Osteoblast (primary cell): ENCODE results near the gene BROX. TPM values are rescaled to one million over a fixed set of nuclear protein-coding genes. Genes with fewer than 3 reads are reported as not detected.
"Not testable (repeated sequence)": the region's sequence is repeated elsewhere in the genome, so short reads cannot be mapped to it uniquely, and the experiment has no call there.

Source experiments
- DNase-seq: peaks from one replicate; pipeline ENCODE4 v3.0.0; 2011; ENCODE audit warnings: low spot score, mixed read lengths; ENCODE audit not compliant: insufficient read length; ENCODE audit errors: missing footprints
- H2AFZ ChIP-seq: 2 replicates; pipeline ENCODE4 v1.6.0; 2011; ENCODE audit warnings: mild to moderate bottlenecking, low read length
- H3K27ac ChIP-seq: 2 replicates; pipeline ENCODE4 v1.5.1; 2011; ENCODE audit warnings: mild to moderate bottlenecking, low read depth, low read length, moderate library complexity
- H3K27me3 ChIP-seq: 2 replicates; pipeline ENCODE4 v1.6.0; 2012; ENCODE audit warnings: mild to moderate bottlenecking, control low read depth, inconsistent platforms, low read length, moderate library complexity; ENCODE audit not compliant: insufficient read depth
- H3K36me3 ChIP-seq: 2 replicates; pipeline ENCODE4 v1.5.1; 2011; ENCODE audit warnings: mild to moderate bottlenecking, low read length, control low read depth, moderate library complexity; ENCODE audit not compliant: insufficient read depth
- H3K4me1 ChIP-seq: 2 replicates; pipeline ENCODE4 v1.5.1; 2011; ENCODE audit warnings: mild to moderate bottlenecking, low read length, control low read depth, moderate library complexity; ENCODE audit not compliant: insufficient read depth
- H3K4me2 ChIP-seq: 2 replicates; pipeline ENCODE4 v1.6.0; 2011; ENCODE audit warnings: mild to moderate bottlenecking, low read length; ENCODE audit not compliant: insufficient read depth
- H3K4me3 ChIP-seq: fragments of 200-600 bp; sonication (generic); 3 replicates; pipeline ENCODE4 v1.5.1; 2012; ENCODE audit warnings: mild to moderate bottlenecking, low read length, inconsistent platforms; ENCODE audit not compliant: insufficient read depth
- H3K79me2 ChIP-seq: 2 replicates; pipeline ENCODE4 v1.6.0; 2012; ENCODE audit warnings: mild to moderate bottlenecking, low read length, control low read depth, inconsistent platforms; ENCODE audit not compliant: insufficient read depth
- H3K9me3 ChIP-seq: 2 replicates; pipeline ENCODE4 v1.5.1; 2011; ENCODE audit warnings: low read depth, low read length, control low read depth
- H4K20me1 ChIP-seq: 2 replicates; pipeline ENCODE4 v1.6.0; 2012; ENCODE audit warnings: mild to moderate bottlenecking, low read length, control low read depth; ENCODE audit not compliant: insufficient read depth
- CTCF ChIP-seq: IDR thresholded peaks from 2 replicates; pipeline ENCODE4 v1.5.1; 2011; ENCODE audit warnings: mild to moderate bottlenecking, low read depth, low read length, moderate library complexity; ENCODE audit errors: extremely low read depth
- total RNA-seq: library from RNA; depleted of rRNA; stranded (reverse); fragments of >200 nt; gene quantifications from 2 replicates; pipeline ENCODE4 v1.2.3, GENCODE V29; 2012

The BROX gene
- 77.4 and 79.3 TPM in 2 replicates for total RNA-seq

GRCh38 chr1:222712253-222713090 is at the start of gene BROX, which contains the start of gene AIDA:
Gene BROX (plus strand): TSS chr1:222712564. CDS start chr1:222715700, 3,136 bp downstream.
Gene AIDA (minus strand): TSS chr1:222712491. CDS start chr1:222712317, 174 bp downstream.
- Histone ChIP-seq H4K20me1 (peaks cover 3% of the 10 kb centered on the region), H3K9me3 (no peaks in the 10 kb centered on the region), H3K4me3 (peak within 1 kb of the TSS; percentile 84), H2AFZ (peak within 1 kb of the TSS; percentile 96), H3K27me3 (no peaks in the 10 kb centered on the region), H3K36me3 (peaks cover 18% of the 10 kb centered on the region), H3K79me2 (peaks cover 76% of the 10 kb centered on the region), H3K27ac (peak within 1 kb of the TSS; percentile 99), H3K4me2 (peak within 1 kb of the TSS; percentile 92), H3K4me1 (peaks cover 11% of the 10 kb centered on the region)
- TF ChIP-seq CTCF, result no peak
- DNase-seq, result peak; percentile 96

GRCh38 chr1:222663431-222663934 is 48.9 kb upstream of the BROX start:
- no peaks in the 10 kb centered on the region for H3K27me3 ChIP-seq
- peaks cover 87% of the 10 kb centered on the region for H3K36me3 ChIP-seq
- H3K79me2 ChIP-seq, result no peaks in the 10 kb centered on the region
- H3K27ac ChIP-seq, result no peak overlapping the region
- peaks cover 4% of the 10 kb centered on the region for H3K4me1 ChIP-seq
- no peak overlapping the region for H3K4me3 ChIP-seq
- no peak for DNase-seq
- no peaks in the 10 kb centered on the region for H4K20me1 ChIP-seq
- no peak for TF ChIP-seq CTCF
- no peak overlapping the region for H2AFZ ChIP-seq
- H3K4me2 ChIP-seq, result no peak overlapping the region
- no peaks in the 10 kb centered on the region for H3K9me3 ChIP-seq

GRCh38 chr1:222665964-222666363 is 46.4 kb upstream of the BROX start:
- H4K20me1 ChIP-seq, result no peaks in the 10 kb centered on the region
- TF ChIP-seq CTCF, result no peak
- peaks cover 62% of the 10 kb centered on the region for H3K36me3 ChIP-seq
- H2AFZ ChIP-seq, result no peak overlapping the region
- no peak overlapping the region for H3K27ac ChIP-seq
- H3K27me3 ChIP-seq, result no peaks in the 10 kb centered on the region
- H3K4me2 ChIP-seq, result no peak overlapping the region
- DNase-seq, result no peak
- H3K9me3 ChIP-seq, result no peaks in the 10 kb centered on the region
- H3K4me3 ChIP-seq, result no peak overlapping the region
- peaks cover 4% of the 10 kb centered on the region for H3K4me1 ChIP-seq
- no peaks in the 10 kb centered on the region for H3K79me2 ChIP-seq

- not testable (repeated sequence) for H3K27ac ChIP-seq, H3K9me3 ChIP-seq, H3K4me3 ChIP-seq, H3K4me1 ChIP-seq, H3K79me2 ChIP-seq, H3K4me2 ChIP-seq, DNase-seq, H4K20me1 ChIP-seq, H3K27me3 ChIP-seq, H2AFZ ChIP-seq
- H3K36me3 ChIP-seq, result peaks cover 57% of the 10 kb centered on the region
These were observed 44.2 kb upstream of the BROX start for GRCh38 chr1:222668184-222668583.

- H3K4me1 ChIP-seq, H3K79me2 ChIP-seq, H3K27me3 ChIP-seq, H2AFZ ChIP-seq, H3K4me2 ChIP-seq, H3K9me3 ChIP-seq, H3K4me3 ChIP-seq, DNase-seq, H3K27ac ChIP-seq, H4K20me1 ChIP-seq: not testable (repeated sequence)
- peaks cover 56% of the 10 kb centered on the region for H3K36me3 ChIP-seq
These were observed 43.3 kb upstream of the BROX start for GRCh38 chr1:222669107-222669506.
